H1 (cell line): Measurements from ENCODE around the gene FLNA. TPM values are rescaled to one million over a fixed set of nuclear protein-coding genes. Genes with fewer than 3 reads are reported as not detected.

ENCODE experiments used
- BRCA1 ChIP-seq: IDR thresholded peaks from 2 replicates; pipeline ENCODE4 v1.6.1; 2012; ENCODE audit warnings: low read depth, low read length, improper control_type of control experiment
- CHD7 ChIP-seq: fragments of 300-600 bp; sonication (generic); IDR thresholded peaks from 2 replicates; pipeline ENCODE4 v1.7.1; 2012; ENCODE audit warnings: low read length, moderate library complexity, mild to moderate bottlenecking, inconsistent platforms; ENCODE audit not compliant: insufficient replicate concordance
- GTF2F1 ChIP-seq: IDR thresholded peaks from 2 replicates; pipeline ENCODE4 v1.6.1; 2012; ENCODE audit warnings: low read depth, low read length, improper control_type of control experiment, borderline replicate concordance
- KDM5A ChIP-seq: fragments of 200-600 bp; IDR thresholded peaks from 2 replicates; pipeline ENCODE4 v1.7.1; 2012; ENCODE audit warnings: mild to moderate bottlenecking, low read length, inconsistent platforms, mixed read lengths
- RFX5 ChIP-seq: IDR thresholded peaks from 2 replicates; pipeline ENCODE4 v1.6.1; 2011; ENCODE audit warnings: low read depth, low read length, improper control_type of control experiment, borderline replicate concordance
- RNF2 ChIP-seq: fragments of 200-900, 300-1000 bp; sonication (generic); IDR thresholded peaks from 2 replicates; pipeline ENCODE4 v1.7.1; 2016; ENCODE audit warnings: borderline replicate concordance, low read depth, mild to moderate bottlenecking, antibody characterized with exemption, low read length; ENCODE audit not compliant: poor library complexity, severe bottlenecking; ENCODE audit errors: missing control alignments
- SIN3A ChIP-seq, 2 experiments: IDR thresholded peaks in 1 of 2; conservative IDR thresholded peaks in 1 of 2; 2 replicates each; pipeline ENCODE4 v1.6.1; 2011 to 2012; ENCODE audit warnings: low read length in 2 of 2, improper control_type of control experiment in 1 of 2, low read depth in 1 of 2, mild to moderate bottlenecking in 1 of 2
- SIRT6 ChIP-seq: IDR thresholded peaks from one replicate; pipeline ENCODE4 v1.7.1; 2012; ENCODE audit warnings: low read length, inconsistent platforms
- polyA plus RNA-seq, 7 experiments: library from polyadenylated mRNA; depleted of rRNA in 3 of 7; stranded (reverse) in 5 of 7; unstranded in 2 of 7; fragments of >200 nt in 5 of 7; fragments of 200-250 nt in 2 of 7; gene quantifications; 1 replicate in 5 of 7; 2 replicates in 1 of 7; 4 replicates in 1 of 7; pipeline versions ENCODE4 v1.2.1 to v1.2.3, GENCODE V29; 2011 to 2013; ENCODE audit warnings: missing spikeins in 2 of 7, mixed read lengths in 2 of 7
- total RNA-seq: library from RNA; stranded (reverse); fragmentation: NEBNext Ultra II Directional; extraction: Animal tissue kit (Norgen Biotek cat#: 25700); gene quantifications from 2 replicates; pipeline ENCODE4 v1.2.1, GENCODE V29; 2021
- TF ChIP-seq, protein P1 (sequence below): IDR thresholded peaks from 2 replicates; pipeline ENCODE4 v1.6.1; 2011; ENCODE audit warnings: low read depth, mild to moderate bottlenecking, low read length; ENCODE audit not compliant: insufficient read depth

The FLNA gene
- total and polyA plus RNA-seq, 2 of the 8 experiments (the other 6 are each of a cell fraction or from before 2014, with no cell fraction given), result 315 to 925 TPM

DNA sequence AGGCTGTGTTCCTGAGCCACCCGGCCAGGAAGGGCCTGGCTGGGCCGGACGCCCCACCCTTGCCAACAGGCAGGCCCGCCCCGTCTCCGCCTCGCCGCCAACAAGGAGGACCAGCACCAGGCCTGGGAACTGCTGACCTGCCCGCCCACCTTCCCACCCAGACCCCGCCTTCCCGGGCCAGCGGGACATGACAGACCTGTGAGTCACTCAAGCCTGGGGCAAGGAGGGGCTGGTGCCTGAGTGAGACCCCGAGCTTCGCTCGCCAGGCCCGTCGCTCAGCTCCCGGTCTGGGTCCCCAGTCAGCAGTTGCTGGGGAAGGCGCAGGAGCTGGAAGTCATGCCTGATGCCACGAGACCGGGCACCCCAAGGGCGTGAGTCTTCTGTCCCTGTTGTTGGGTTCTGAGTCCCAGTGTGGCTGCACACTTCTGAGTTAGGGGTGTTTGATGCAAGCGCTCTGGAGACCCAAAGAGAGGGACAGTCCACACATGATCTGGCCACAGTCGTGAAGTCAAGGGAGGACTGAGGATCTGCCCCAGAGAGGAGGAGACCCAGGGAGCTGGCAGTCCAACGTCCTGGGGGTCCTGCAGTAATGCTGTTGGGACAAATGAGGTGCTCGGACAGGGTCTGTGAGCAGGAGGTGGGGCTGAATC is 34.9 kb upstream of the FLNA start, which contains the start of gene DNASE1L1 (continued):
- TF ChIP-seq CHD7 (no peak), GTF2F1 (no peak), RFX5 (peak; percentile 81), KDM5A (no peak), BRCA1 (no peak), SIRT6 (no peak), SIN3A (conservative IDR thresholded peaks at IDR 0.05 in 1 of 2, IDR thresholded peaks at IDR 0.05 in 1 of 2; ENCODE audit: low read depth in 1 of 2, low read length in 2 of 2) (peak in 1 of 2 experiments; percentile 59; a peak in 1 of 4 replicates), RNF2 (no peak)
- TF ChIP-seq, protein P1, sequence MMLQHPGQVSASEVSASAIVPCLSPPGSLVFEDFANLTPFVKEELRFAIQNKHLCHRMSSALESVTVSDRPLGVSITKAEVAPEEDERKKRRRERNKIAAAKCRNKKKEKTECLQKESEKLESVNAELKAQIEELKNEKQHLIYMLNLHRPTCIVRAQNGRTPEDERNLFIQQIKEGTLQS, result no peak
- TF ChIP-seq, all 59 proteins: peak for 3
